Body of pancreas (tissue), 4 donors: ENCODE data around the gene GOSR2. TPM values are rescaled to one million over a fixed set of nuclear protein-coding genes. Genes with fewer than 3 reads are reported as not detected.

Experiments
- ATAC-seq: fragments of 150-250 bp; one replicate; pipeline ENCODE4 v1.9.1; 2016
- DNase-seq, 4 donors: peaks; one replicate each; pipeline ENCODE4 v3.0.0-alpha.2; 2019
- H3K27ac ChIP-seq, 4 donors: fragments of 200-600 bp; sonication (generic); 1 replicate in 3 of 4; 2 replicates in 1 of 4; pipeline versions ENCODE4 v1.5.1 to v1.6.1; 2016 to 2019; ENCODE audit warnings: mild to moderate bottlenecking in 1 of 4, mixed read lengths in 1 of 4, moderate library complexity in 1 of 4
- H3K27me3 ChIP-seq, 2 donors: fragments of 200-600 bp; sonication (generic); one replicate each; pipeline ENCODE4 v1.6.0; 2016; ENCODE audit warnings: mild to moderate bottlenecking in 1 of 2
- H3K36me3 ChIP-seq, 2 donors: fragments of 200-600 bp; sonication (generic); replicated peaks in 1 of 2; 2 replicates each; pipeline ENCODE4 v1.5.1; 2016; ENCODE audit warnings: low read depth in 2 of 2; ENCODE audit not compliant: insufficient read depth in 1 of 2
- H3K4me1 ChIP-seq: fragments of 200-600 bp; sonication (generic); one replicate; pipeline ENCODE4 v1.6.0; 2016
- H3K4me3 ChIP-seq, 2 donors: fragments of 200-600 bp; sonication (generic); 1 replicate in 1 of 2; 2 replicates in 1 of 2; pipeline ENCODE4 v1.5.1; 2016 to 2019
- H3K9me3 ChIP-seq, 3 donors: fragments of 200-600 bp; sonication (generic); 1 replicate in 2 of 3; 2 replicates in 1 of 3; pipeline ENCODE4 v1.5.1; 2016
- CTCF ChIP-seq, 7 experiments: fragments of 450-650 bp in 4 of 7; fragments of 200-600 bp in 3 of 7; sonication (generic) in 3 of 7; IDR thresholded peaks; one replicate each; pipeline ENCODE4 v1.5.1; 2016 to 2019; ENCODE audit warnings: antibody characterized with exemption in 7 of 7
- POLR2A ChIP-seq, 3 donors: fragments of 450-650 bp; IDR thresholded peaks; one replicate each; pipeline ENCODE4 v1.6.1; 2016; ENCODE audit warnings: antibody characterized with exemption in 3 of 3, mild to moderate bottlenecking in 2 of 3
- WGBS, 2 donors: methylation state at CpG; one replicate each; pipeline ENCODE4 v1.1.5; 2017; 5-methylcytosine and 5-hydroxymethylcytosine counted together
- intact Hi-C: fragments of 100-400 bp; cut with DNase I; formaldehyde crosslinking; loops from one replicate; pipeline ENCODE4 v1.15.1; 2023
- total RNA-seq, 2 donors: library from RNA; depleted of rRNA; stranded (reverse); fragments of >200 nt; gene quantifications; one replicate each; pipeline ENCODE4 v1.1.0, GENCODE V29; 2016

The GOSR2 gene
- total RNA-seq, 2 donors from 2014 or later, result 41.8 to 46.5 TPM

GRCh38 chr17:46944931-46945330 is 22.0 kb downstream of the GOSR2 start:
- H3K9me3 ChIP-seq, result no peaks in the 10 kb centered on the region
- peaks cover 0 to 2% of the 10 kb centered on the region in 2 donors for H3K36me3 ChIP-seq
- H3K27ac ChIP-seq, result no peak overlapping the region
- H3K27me3 ChIP-seq, result no peaks in the 10 kb centered on the region
- H3K4me1 ChIP-seq, result peaks cover 6% of the 10 kb centered on the region
- intact Hi-C loops, result no loop called here
- DNase-seq (no peak), ATAC-seq (no peak)
- no peak overlapping the region for H3K4me3 ChIP-seq
- no peak for TF ChIP-seq CTCF (IDR thresholded peaks at IDR 0.05)
- TF ChIP-seq POLR2A (IDR thresholded peaks at IDR 0.05), result no peak
- WGBS, 2 donors, result 37 to 39% methylated on average over 10 of the region's 10 CpGs

GRCh38 chr17:46947216-46947615 is 24.3 kb downstream of the GOSR2 start:
- DNase-seq (no peak), ATAC-seq (no peak)
- Histone ChIP-seq H3K27ac (no peak overlapping the region), H3K36me3 (no peaks in the 10 kb centered on the region), H3K4me1 (peaks cover 6% of the 10 kb centered on the region), H3K9me3 (no peaks in the 10 kb centered on the region), H3K27me3 (no peaks in the 10 kb centered on the region), H3K4me3 (no peak overlapping the region)
- 51 to 68% methylated on average over 3 of the region's 3 CpGs for WGBS, 2 donors
- TF ChIP-seq CTCF (IDR thresholded peaks at IDR 0.05) (no peak), POLR2A (IDR thresholded peaks at IDR 0.05) (no peak)
- intact Hi-C loops, result no loop called here

GRCh38 chr17:46948544-46948943 is 25.6 kb downstream of the GOSR2 start:
- Histone ChIP-seq H3K4me1 (peaks cover 2% of the 10 kb centered on the region), H3K27me3 (no peaks in the 10 kb centered on the region), H3K27ac (no peak overlapping the region), H3K4me3 (no peak overlapping the region), H3K36me3 (no peaks in the 10 kb centered on the region), H3K9me3 (no peaks in the 10 kb centered on the region)
- ATAC-seq (no peak), DNase-seq (no peak)
- intact Hi-C loops, result no loop called here
- 90 to 93% methylated on average over 5 of the region's 5 CpGs for WGBS, 2 donors
- TF ChIP-seq POLR2A (IDR thresholded peaks at IDR 0.05) (no peak), CTCF (IDR thresholded peaks at IDR 0.05) (no peak)

GRCh38 chr17:46949291-46950174 is 26.6 kb downstream of the GOSR2 start:
- no peak for TF ChIP-seq CTCF (IDR thresholded peaks at IDR 0.05)
- no peak for TF ChIP-seq POLR2A (IDR thresholded peaks at IDR 0.05)
- Histone ChIP-seq H3K27me3 (no peaks in the 10 kb centered on the region), H3K27ac (no peak overlapping the region), H3K9me3 (no peaks in the 10 kb centered on the region), H3K4me1 (no peaks in the 10 kb centered on the region), H3K4me3 (no peak overlapping the region), H3K36me3 (no peaks in the 10 kb centered on the region)
- ATAC-seq, result no peak
- peak in 1 of 4 donors; percentile 7 for DNase-seq
- intact Hi-C loops, result no loop called here
- 80 to 85% methylated on average over 9 to 11 of the region's 11 CpGs for whole genome bisulfite sequencing, 2 donors
